Stimulated activated CD4-positive, alpha-beta T cell treated with anti-CD3 and anti-CD28 coated beads, Interleukin-1b, Interleukin-23, amount 100 ng/mL, for 4 hours (primary cell): Measurements from ENCODE around the gene PIK3IP1.
"Not testable (repeated sequence)": the region's sequence is repeated elsewhere in the genome, so short reads cannot be mapped to it uniquely, and the experiment has no call there.

ENCODE experiments used
- DNase-seq, 2 donors: peaks; one replicate each; pipeline ENCODE4 v3.0.0-alpha.2; 2020; ENCODE audit warnings: low read depth in 2 of 2

Gene PIK3IP1

GRCh38 chr22:31292236-31292989 lies at the start of gene PIK3IP1:
Gene PIK3IP1 (minus strand): TSS chr22:31292488. CDS start chr22:31292344, 144 bp downstream.
- DNase-seq = peak; percentile 66 to 72

GRCh38 chr22:31341386-31342088 lies 49.2 kb upstream of the PIK3IP1 start:
- DNase-seq = no peak

- no peak for DNase-seq
These were observed 48.5 kb upstream of the PIK3IP1 start for GRCh38 chr22:31340765-31341247.

GRCh38 chr22:31340360-31340759 lies 48.1 kb upstream of the PIK3IP1 start:
- no peak for DNase-seq

GRCh38 chr22:31339148-31339832 lies 47.0 kb upstream of the PIK3IP1 start:
- no peak for DNase-seq

- DNase-seq = no peak
These were observed 44.9 kb upstream of the PIK3IP1 start for GRCh38 chr22:31337178-31337577.

GRCh38 chr22:31334329-31334728 lies 42.0 kb upstream of the PIK3IP1 start:
- DNase-seq = no peak

GRCh38 chr22:31333641-31334040 lies 41.4 kb upstream of the PIK3IP1 start:
- no peak for DNase-seq

GRCh38 chr22:31332886-31333285 lies 40.6 kb upstream of the PIK3IP1 start:
- no peak for DNase-seq

- no peak for DNase-seq
These were observed 39.7 kb upstream of the PIK3IP1 start for GRCh38 chr22:31332010-31332409.

GRCh38 chr22:31329453-31330215 lies 37.3 kb upstream of the PIK3IP1 start:
- no peak for DNase-seq

GRCh38 chr22:31329029-31329428 lies 36.7 kb upstream of the PIK3IP1 start:
- no peak for DNase-seq

GRCh38 chr22:31328544-31328960 lies 36.3 kb upstream of the PIK3IP1 start:
- DNase-seq = no peak

- DNase-seq = no peak
These were observed 35.7 kb upstream of the PIK3IP1 start for GRCh38 chr22:31327806-31328543.

- DNase-seq = no peak
These were observed 34.6 kb upstream of the PIK3IP1 start for GRCh38 chr22:31326877-31327276.

GRCh38 chr22:31323578-31324550 lies 31.6 kb upstream of the PIK3IP1 start:
- no peak for DNase-seq

- DNase-seq = no peak
These were observed 29.1 kb upstream of the PIK3IP1 start for GRCh38 chr22:31321421-31321820.

- not testable (repeated sequence) for DNase-seq
These were observed 21.9 kb upstream of the PIK3IP1 start for GRCh38 chr22:31314220-31314619.

GRCh38 chr22:31313366-31314147 lies 21.3 kb upstream of the PIK3IP1 start:
- DNase-seq = peak; percentile 57 to 65
